NCI-H82 (cell line): ENCODE results near the gene PLD4.
"Not testable (repeated sequence)": the region's sequence is repeated elsewhere in the genome, so short reads cannot be mapped to it uniquely, and the experiment has no call there.

ENCODE experiments used
- DNase-seq: peaks from one replicate; lab custom pipeline; 2025; lab: John Stamatoyannopoulos, UW

Gene PLD4

DNA sequence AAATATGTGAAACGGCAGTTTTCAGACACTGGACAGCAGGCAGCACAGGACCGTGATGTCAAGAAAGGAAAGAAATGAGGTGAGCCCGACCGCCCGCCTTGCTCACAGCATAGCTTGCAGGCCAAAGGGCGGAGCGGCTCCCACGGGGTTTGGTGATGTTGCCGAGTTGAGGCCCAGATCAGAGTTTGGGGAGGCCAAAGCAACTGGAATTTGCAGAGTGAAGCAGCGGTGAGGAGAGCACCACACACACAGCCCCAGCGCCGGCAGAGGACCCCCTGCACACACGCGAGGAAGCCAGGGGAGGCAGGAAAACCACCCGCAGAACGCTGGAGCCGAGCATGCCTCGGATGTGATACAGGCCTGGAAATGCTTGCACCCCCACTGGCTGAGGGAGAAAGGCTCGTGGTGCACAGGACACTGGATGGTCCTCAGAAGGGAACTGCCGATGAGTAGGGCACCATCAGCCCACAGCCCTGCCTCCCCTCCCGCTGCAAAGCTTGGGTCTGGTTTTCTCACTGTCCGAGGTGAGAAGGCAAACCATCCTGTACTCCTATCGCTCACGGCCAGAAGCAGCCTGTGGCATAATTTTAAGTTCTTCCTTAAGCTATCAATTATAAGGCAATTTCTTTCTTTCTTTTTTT is 25.7 kb upstream of the PLD4 start:
- no peak for DNase-seq

GRCh38 chr14:104899781-104900180 is 24.9 kb upstream of the PLD4 start:
- DNase-seq = no peak

DNA sequence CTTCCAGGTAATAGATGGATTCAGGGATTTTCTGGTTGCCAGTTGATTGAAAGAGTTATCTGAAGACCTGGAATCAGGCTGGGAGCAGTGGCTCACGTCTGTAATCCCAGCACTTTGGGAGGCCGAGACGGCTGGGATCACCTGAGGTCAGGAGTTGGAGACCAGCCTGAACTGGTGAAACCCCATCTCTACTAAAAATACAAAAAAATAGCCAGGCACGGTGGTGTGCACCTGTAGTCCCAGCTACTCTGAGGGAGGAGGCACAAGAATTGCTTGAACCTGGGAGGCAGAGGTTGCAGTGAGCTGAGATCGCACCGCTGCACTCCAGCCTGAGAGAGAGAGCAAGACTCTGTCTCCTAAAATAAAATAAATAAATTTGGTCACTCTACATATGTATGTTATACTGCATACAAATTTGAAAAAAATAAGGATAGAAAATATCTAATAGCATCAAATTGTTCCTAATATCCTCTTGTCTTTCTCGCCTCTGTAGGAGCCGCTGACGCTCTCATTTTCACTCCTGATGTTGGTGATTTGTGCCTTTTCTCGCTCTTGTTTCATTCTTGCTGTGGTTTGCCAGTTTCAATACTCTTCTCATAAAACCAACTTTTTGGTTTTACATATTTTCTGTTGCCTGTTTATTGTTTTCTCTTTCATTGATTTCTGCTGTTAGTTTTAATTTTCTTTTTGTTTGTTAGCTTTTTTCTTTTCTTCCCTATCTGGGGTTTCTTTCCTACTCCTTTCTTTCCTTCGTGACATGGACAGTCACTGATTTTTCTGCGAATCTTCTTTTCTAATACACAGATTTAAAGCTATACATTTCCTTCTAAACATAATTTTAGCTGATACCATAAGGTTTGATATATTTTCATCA is 23.8 kb upstream of the PLD4 start:
- DNase-seq = no peak

GRCh38 chr14:104903990-104904389 is 20.7 kb upstream of the PLD4 start:
- peak; percentile 77 for DNase-seq

DNA sequence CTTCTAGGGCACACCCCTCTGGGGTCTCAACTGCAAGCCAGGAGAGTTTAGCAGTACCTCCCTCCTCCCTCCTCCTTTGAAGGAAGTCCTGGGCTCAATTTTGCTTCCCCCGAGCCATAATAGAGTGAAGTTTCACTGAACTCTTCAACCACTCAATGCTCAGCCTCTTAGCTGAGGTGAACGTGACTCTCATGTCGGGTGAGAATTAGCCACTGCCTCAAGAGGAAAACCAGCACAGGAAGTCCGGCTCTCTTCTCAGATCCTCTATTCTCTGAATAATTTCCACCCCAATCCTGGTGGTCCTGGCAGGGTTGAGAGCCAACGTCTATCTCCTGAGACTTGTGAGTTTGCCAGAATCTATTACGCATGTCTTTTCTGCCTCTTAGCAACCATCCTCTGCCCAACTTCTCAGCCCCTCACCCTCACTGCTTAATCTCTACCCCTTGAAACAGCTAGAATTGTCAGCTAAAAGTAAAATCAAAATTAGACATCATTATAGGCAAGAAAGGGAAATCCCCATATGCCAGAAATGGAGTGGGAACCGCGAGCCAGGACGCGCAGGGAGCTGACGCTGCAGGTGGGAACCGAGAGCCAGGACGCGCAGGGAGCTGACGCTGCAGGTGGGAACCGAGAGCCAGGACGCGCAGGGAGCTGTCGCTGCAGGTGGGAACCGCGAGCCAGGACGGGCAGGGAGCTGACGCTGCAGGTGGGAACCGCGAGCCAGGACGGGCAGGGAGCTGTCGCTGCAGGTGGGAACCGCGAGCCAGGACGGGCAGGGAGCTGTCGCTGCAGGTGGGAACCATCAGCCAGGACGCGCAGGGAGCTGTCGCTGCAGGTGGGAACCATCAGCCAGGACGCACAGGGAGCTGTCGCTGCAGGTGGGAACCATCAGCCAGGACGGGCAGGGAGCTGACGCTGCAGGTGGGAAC is 19.8 kb upstream of the PLD4 start:
- DNase-seq = not testable (repeated sequence)

DNA sequence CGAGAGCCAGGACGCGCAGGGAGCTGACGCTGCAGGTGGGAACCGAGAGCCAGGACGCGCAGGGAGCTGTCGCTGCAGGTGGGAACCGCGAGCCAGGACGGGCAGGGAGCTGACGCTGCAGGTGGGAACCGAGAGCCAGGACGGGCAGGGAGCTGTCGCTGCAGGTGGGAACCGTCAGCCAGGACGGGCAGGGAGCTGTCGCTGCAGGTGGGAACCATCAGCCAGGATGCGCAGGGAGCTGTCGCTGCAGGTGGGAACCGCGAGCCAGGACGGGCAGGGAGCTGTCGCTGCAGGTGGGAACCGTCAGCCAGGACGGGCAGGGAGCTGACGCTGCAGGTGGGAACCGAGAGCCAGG is 19.1 kb upstream of the PLD4 start:
- not testable (repeated sequence) for DNase-seq

DNA sequence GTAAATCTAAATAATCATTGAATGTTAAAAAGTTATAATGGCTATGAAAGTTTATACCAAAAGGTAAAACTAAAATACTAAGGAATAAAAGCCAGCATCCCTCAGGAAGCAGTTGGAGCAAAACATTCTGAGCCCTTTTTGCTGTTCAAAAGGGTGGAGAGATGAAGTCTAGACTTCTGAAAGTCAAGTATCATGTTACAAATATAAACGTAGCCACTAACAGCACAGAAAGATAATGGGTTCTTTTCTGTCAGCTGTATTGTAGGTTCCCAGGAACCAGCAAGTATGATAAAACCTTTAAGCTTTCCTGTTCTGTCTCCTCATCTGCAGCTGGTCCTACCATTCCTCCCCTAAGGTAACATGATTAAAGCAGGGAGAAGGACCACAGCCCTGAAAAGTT is 16.4 kb upstream of the PLD4 start:
- DNase-seq = no peak

DNA sequence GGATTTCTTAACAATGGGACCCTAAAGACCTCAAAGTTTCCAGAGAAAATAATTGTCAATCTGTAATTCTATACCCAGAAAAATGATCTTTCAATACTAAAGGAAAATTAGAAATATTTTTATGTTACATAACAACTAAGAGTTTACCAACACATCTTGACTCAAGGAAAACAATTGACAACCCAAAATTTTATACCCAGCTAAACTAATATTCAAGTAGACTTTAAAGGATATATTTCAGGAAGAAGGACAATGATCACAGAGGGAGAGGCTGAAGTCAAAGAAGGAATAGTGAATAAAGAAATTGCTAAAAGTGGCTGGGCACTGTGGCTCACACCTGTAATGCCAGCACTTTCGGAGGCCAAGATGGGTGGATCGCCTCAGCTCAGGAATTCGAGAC is 12.6 kb upstream of the PLD4 start:
- no peak for DNase-seq

- DNase-seq = peak; percentile 86
Observed at GRCh38 chr14:104913435-104913834, 11.2 kb upstream of the PLD4 start.

DNA sequence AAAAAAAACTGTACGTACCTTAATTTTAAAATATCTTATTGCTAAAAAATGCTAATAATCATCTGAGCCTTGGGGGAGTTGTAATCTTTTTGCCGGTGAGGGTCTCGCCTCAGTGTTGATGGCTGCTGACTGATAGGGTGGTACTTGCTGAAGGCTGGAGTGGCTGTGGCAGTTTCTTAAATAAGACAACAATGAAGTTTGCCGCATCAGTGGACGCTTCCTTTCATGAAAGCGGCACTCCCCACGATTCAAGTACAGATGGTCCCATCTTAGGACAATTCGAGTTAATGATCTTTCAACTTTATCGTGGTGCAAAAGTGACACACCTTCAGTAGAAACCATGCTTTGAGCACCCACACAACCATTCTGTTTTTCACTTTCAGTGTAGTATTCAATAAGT is 7.6 kb upstream of the PLD4 start:
- DNase-seq = no peak

- no peak for DNase-seq
Observed at GRCh38 chr14:104917993-104918392, 6.7 kb upstream of the PLD4 start.

DNA sequence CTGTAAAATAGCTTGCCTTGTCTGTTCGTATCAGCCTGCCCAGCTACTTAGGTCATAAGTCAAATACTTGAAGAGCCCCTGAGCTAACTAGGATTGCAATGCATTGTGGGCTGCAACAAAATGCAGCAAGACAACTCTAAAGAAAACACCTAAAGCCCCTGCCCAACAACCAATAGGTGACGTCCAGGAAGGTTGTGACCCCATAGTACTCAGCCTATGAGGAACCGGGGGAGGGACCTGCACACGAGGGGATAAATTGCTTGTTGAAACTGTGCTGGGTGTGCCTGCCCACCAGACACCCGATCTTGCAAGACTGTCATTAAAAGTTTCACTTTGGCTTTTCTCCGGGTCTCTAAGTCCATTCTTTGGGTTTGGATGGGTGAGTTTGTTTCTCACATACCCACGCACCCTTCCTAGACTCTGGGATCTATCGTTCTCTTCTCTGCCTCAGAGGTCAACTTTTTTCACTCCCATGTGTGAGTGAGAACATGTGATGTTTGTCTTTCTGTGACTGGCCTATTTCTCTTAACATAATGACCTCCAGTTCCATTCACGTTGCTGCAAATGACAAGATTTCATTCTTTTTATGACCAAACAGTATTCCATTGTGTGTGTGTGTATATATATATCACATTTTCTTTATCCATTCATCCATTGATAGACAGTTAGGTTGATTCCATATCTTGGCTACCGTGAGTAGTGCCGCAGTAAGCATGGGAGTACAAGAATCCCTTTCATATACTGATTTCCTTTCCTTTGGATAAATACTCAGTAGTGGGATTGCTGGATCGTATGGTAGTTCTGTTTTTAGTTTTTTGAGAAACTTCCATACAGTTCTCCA is 5.3 kb upstream of the PLD4 start:
- not testable (repeated sequence) for DNase-seq

DNA sequence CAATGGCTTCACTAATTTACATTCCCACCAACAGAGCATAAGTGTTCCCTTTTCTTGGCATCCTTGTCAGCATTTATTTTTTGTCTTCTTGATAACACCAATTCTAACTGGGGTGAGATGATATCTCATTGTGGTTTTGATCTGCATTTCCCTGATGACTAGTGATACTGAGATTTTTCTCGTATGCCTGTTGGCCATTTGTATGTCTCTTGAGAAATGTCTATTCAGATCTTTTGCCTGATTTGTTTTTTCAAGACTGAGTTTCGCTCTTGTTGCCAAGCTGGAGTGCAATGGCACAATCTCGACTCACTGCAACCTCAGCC is 4.7 kb upstream of the PLD4 start:
- no peak for DNase-seq

DNA sequence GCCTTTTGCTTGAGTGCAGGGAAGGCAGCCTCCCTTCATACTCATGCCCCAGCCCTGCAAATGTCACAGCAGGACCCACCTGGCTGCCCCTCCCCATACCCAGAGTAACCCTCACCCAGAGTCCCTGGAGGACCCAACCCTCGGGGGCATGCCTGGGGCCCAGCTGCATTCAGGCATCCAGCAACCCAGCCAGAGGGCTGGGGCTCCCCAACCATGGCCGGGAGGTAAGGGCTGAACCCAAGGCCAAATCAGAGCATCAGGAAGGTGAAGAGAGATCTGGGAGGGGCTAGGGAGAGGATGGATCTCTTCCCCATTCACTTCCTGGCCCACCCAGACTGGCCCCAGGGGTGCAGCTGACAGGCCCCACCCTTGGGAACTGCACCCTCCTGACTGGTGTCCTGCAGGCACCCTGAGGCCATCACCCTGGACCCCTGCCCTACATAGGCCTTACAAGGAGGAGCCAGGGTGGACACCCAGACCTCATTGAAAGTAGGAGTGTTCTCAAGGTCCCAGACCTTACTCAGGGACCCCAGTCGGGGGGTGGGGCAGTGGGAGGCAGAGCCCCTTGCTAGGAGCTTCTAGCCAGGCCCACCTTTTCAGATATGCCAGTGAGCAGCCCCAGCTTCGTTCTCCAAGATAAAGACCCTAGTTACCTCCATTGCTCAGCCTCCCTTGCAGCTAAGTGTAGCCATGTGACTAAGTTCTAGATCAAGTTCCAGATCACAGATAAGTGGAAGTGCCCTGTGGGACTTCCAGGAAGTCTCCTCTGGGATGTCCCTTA is 849 bp upstream of the PLD4 start:
- DNase-seq = no peak

- DNase-seq = no peak
Observed at GRCh38 chr14:104925214-104925854, 655 bp downstream of the PLD4 start.

DNA sequence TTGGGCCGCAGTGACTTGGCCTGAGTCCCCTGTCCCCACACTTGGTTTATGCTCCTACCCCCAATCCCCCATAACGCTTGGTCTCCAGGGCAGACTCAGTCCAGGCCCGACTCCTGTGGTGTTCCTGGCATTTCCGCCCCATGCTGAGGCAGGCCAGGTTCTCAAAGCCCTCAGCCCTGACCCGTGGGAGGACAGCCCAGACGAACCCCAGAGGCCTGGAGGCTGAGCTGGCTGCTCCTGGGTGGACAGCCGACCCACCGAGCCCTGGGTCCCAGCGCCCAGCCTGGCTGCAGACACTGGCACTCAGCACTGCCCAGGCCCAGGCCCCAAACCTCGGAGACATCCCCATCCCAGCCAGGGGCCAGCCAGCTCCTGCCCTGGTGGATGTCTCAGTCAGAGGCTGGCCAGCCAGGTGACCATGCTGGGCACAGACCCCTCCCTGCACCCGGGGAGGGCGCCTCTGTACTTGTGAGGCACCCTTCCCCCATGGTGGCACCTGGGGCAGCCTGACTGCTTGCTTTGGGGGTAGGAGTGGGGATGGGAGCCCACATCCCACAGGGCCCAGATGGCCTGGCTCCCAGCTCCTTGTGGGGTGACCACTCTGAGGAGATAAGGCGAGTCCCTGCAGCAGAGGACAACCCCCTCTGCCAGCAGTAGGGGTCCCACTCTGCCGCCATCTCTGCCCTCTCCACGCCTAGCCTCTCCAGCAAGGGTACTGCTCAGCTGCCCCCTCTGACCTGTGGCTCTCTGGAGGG is 1.4 kb downstream of the PLD4 start:
- DNase-seq = no peak

DNA sequence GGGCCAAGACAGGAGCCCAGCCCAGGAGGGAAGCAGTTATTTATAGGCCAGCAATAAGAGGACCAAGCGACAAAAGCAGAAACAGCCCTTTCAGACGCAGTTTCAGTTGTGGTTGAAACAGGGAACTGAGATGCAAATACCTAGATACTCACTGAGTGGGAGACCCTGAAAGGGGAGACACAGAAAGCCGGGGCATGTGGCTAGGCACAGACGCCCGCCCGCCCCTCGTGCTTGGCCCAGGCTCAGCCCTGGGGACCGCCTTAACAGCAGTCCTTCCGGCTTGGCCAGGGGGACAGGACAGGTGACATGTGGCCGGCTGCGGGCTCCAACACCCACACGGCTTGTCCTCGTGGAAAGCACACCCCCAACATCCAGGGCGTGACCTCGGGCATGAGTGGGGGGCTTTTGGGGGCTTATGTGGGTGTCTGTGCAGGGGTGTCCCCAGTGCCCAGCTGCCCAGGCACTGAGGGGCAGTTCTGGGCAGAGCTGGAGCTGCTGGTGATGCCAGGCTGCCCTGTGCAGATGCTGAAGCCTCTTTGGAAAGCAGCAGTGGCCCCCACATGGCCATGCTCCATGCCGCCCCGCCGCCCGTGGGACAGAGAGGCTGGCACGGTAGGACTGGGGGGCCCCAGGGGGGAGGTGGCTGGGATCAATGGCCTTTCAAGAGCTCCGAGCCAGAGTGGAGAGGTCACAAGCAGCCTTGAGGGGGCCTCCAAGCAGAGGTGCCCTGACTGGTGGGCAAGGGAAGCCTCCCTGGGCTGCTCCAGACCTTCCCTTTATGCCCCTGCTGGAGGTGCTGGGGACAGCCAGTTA is 2.1 kb downstream of the PLD4 start:
- DNase-seq = no peak

DNA sequence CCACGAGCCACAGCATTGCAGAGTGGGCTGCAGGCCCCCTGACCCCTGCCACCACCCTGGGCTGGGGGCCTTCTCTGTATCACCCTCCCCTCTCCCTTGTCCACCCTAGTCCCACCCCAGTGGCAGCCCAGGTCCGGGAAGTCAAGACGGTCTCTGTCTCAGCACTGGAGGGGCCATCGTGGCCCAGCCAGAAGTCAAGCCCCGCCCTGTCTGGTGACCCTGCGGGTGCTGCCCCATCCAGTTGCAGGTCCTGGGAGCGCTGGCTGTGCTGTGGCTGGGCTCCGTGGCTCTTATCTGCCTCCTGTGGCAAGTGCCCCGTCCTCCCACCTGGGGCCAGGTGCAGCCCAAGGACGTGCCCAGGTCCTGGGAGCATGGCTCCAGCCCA is 2.7 kb downstream of the PLD4 start:
- DNase-seq = no peak

- no peak for DNase-seq
Observed at GRCh38 chr14:104927901-104928300, 3.2 kb downstream of the PLD4 start.
